Fibroblast of pulmonary artery (primary cell): ENCODE data around the gene SDK1.
A peak's percentile ranks its signal among the peaks of the same experiment; 100 is the strongest.

Source experiments
- DNase-seq: peaks from one replicate; pipeline ENCODE4 v3.0.0-alpha.2; 2010; ENCODE audit warnings: low read depth
- H3K4me3 ChIP-seq: replicated peaks from 2 replicates; pipeline ENCODE4 v1.5.1; 2011; ENCODE audit warnings: low read depth, mild to moderate bottlenecking, control low read depth, low read length, moderate library complexity
- TF ChIP-seq, protein P1 (sequence below): IDR thresholded peaks from 2 replicates; pipeline ENCODE4 v1.5.1; 2011; ENCODE audit warnings: mild to moderate bottlenecking, control low read depth, low read length, inconsistent platforms; ENCODE audit errors: missing control alignments

SDK1 gene

DNA sequence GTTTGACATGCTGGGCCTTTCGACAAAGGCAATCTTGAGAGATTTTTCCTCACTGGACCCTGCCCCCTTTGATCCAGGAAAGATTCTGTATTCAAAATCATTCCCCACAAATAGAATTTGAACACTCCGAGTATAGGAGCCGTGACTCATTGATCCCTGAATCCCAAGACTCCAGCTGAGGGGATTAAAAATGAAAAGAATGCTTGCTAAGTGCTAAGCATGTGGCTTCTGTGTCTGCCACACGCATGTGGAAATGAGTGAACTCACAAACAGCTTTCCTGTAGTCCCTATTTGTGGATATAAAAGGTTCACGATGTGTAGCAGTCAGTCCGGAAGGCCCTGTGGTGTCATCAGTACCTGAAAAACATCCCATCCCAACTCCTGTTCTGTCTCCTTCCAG lies 674.3 kb downstream of the SDK1 start:
- no peak overlapping the region for H3K4me3 ChIP-seq
- DNase-seq: no peak
- TF ChIP-seq, protein P1, sequence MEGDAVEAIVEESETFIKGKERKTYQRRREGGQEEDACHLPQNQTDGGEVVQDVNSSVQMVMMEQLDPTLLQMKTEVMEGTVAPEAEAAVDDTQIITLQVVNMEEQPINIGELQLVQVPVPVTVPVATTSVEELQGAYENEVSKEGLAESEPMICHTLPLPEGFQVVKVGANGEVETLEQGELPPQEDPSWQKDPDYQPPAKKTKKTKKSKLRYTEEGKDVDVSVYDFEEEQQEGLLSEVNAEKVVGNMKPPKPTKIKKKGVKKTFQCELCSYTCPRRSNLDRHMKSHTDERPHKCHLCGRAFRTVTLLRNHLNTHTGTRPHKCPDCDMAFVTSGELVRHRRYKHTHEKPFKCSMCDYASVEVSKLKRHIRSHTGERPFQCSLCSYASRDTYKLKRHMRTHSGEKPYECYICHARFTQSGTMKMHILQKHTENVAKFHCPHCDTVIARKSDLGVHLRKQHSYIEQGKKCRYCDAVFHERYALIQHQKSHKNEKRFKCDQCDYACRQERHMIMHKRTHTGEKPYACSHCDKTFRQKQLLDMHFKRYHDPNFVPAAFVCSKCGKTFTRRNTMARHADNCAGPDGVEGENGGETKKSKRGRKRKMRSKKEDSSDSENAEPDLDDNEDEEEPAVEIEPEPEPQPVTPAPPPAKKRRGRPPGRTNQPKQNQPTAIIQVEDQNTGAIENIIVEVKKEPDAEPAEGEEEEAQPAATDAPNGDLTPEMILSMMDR: no peak

DNA sequence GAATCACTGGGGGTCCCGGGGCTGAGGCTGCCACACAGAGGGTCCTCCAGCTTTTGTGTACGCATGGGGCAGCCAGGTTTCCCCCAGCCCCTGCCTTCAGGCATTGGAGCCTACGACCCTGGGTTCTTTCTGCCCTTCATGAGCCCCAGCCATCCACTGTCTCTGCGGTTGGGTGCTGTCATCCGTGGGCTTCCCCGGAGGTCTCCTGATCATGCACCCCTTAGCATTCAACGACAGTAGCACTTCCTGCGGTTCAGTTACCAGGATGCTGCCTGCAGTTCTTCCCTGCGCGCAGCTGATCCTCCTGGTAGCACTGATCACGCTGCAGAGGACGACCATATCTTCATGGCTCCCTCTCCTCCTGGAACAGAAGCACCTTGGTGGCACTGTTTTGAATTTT lies 676.3 kb downstream of the SDK1 start:
- TF ChIP-seq, protein P1: no peak
- no peak for DNase-seq
- H3K4me3 ChIP-seq: no peak overlapping the region

DNA sequence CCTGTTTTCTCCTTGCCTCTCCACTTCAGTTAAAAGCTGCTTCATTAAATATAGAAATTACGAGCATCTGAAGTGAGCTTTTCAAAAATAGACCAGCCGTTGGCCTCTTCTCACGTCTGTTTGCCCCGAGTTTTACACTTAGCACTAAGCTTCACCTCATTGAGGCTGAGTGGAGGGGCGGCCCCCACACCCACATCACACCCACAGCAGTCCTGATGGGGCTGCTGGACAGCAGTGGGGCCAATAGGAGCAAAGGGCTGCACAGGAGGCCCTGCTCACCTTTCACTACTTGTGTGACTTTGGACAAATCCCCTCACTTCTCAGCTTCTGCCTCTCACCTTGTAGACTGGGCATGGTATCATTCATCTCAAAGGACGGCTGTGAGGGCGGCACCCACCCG lies 677.8 kb downstream of the SDK1 start:
- DNase-seq: no peak
- no peak overlapping the region for H3K4me3 ChIP-seq
- TF ChIP-seq, protein P1: no peak

DNA sequence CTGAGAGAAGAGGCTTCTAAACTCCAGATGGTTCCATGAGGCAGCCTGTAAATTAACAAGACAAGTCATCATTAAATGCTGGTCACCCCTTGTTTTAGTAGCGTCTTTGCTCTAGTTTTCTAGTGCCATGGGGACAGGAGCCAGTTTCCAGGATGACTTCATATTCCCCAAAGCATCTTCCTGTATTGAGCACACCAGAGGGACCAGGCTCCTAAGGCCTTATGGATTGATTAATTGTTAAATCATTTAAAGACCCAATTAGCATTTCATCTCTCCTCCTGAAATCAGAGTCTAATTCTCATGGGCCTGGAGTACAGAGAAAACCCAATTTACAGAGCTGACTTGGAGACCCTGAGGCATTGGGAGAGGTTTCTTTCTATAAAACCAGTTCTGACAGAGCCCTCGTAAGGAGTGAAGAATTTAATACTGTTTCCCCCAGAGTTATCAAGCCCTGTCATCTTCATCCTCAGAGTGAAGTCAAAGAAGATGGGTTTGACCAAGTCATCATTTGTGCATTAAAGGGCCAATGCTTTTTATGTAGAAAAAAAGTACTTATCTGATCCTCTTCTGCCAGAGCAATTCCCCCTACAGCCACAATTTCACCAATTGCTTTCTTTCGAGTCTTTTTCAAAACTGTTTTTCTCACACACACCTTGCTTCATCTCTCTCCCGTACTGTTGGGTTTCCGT lies 678.7 kb downstream of the SDK1 start:
- no peak for DNase-seq
- no peak overlapping the region for H3K4me3 ChIP-seq
- TF ChIP-seq, protein P1: no peak

DNA sequence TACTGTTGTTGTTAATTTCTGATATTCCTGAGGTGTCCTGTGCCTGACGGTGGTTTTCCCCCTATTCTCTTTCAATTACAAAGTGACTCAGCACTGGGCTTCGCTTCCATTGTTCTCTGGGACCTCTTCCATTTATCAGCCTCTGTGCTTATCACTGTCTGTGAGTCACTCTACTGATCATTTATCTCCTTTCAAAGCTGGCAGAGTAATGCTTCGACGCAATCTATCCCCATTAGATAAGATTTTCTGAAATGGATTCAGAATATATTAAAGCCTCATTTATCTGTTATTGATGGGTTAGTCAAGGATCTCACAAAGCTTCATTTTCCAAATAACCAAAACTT lies 679.2 kb downstream of the SDK1 start:
- no peak overlapping the region for H3K4me3 ChIP-seq
- TF ChIP-seq, protein P1: no peak
- peak; percentile 50 for DNase-seq

DNA sequence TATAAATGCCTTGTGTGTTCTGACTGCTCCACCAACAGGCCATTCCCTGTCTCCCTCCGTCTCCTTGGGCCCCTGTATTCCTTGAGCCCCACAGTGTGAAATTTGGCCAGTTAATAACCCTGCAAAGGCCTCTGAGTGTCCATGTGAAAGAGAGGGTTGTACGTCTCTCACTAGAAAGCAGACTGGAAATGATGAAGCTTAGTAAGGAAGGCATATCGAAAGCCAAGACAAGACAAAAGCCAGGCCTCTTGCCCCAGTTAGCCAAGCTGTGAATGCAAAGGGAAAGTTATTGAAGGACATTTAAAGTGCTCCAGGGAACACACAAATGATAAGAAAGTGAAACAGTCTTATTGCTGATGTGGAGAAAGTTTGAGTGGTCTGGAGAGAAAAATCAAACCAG lies 680.2 kb downstream of the SDK1 start:
- no peak for DNase-seq
- TF ChIP-seq, protein P1: no peak
- H3K4me3 ChIP-seq: no peak overlapping the region

DNA sequence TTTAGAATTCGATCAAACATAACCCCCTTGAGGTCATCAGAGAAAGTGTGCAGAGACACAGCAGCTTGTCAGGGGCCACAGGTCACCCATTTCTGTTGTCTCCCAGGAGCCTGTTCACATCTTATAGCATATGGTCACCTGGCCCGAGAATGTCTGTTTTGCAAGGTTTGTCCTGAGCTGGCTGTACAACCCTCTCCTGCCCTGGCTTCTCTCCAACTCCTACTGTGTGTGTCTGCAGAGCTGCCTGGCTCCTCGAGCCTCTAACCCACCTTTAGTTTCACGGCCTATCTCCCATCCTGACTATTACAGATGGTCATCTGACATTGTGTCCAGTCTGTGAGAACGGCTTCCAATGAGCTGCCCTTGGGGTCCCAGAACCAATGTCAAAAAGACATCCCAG lies 683.4 kb downstream of the SDK1 start:
- TF ChIP-seq, protein P1: no peak
- no peak overlapping the region for H3K4me3 ChIP-seq
- DNase-seq: no peak
